CD14-positive monocyte (primary cell): ENCODE measurements around the gene NRXN3. TPM values are rescaled to one million over a fixed set of nuclear protein-coding genes. Genes with fewer than 3 reads are reported as not detected.

Experiments used
- DNase-seq, 3 donors: peaks; one replicate each; pipeline ENCODE4 v3.0.0-alpha.2; 2011 to 2022
- H2AFZ ChIP-seq: 2 replicates; pipeline ENCODE4 v1.6.0; 2012; ENCODE audit warnings: mild to moderate bottlenecking, low read depth, low read length, inconsistent platforms; ENCODE audit not compliant: insufficient read depth, poor library complexity, severe bottlenecking
- H3K27ac ChIP-seq, 2 donors: 1 replicate in 1 of 2; 2 replicates in 1 of 2; pipeline ENCODE4 v1.5.1; 2012 to 2013; ENCODE audit warnings: low read length in 2 of 2, control low read depth in 1 of 2, inconsistent platforms in 1 of 2, low read depth in 1 of 2, mild to moderate bottlenecking in 1 of 2
- H3K27me3 ChIP-seq, 2 donors: one replicate each; pipeline versions ENCODE4 v1.6.0 to v1.6.1; 2011 to 2013; ENCODE audit warnings: low read length in 2 of 2; ENCODE audit not compliant: control insufficient read depth in 2 of 2, insufficient read depth in 2 of 2
- H3K36me3 ChIP-seq, 2 donors: replicated peaks in 1 of 2; 1 replicate in 1 of 2; 2 replicates in 1 of 2; pipeline versions ENCODE4 v1.5.1 to v1.6.1; 2012 to 2013; ENCODE audit warnings: low read length in 2 of 2, control low read depth in 1 of 2, inconsistent platforms in 1 of 2, mild to moderate bottlenecking in 1 of 2; ENCODE audit not compliant: insufficient read depth in 2 of 2, control insufficient read depth in 1 of 2
- H3K4me1 ChIP-seq, 2 donors: 1 replicate in 1 of 2; 2 replicates in 1 of 2; pipeline versions ENCODE4 v1.5.1 to v1.6.1; 2012 to 2013; ENCODE audit warnings: low read length in 2 of 2, control low read depth in 1 of 2, inconsistent platforms in 1 of 2, mild to moderate bottlenecking in 1 of 2, moderate library complexity in 1 of 2; ENCODE audit not compliant: insufficient read depth in 2 of 2, control insufficient read depth in 1 of 2
- H3K4me2 ChIP-seq: replicated peaks from 2 replicates; pipeline ENCODE3; 2012; ENCODE audit warnings: low read length, moderate library complexity, mild to moderate bottlenecking; ENCODE audit not compliant: poor library complexity, severe bottlenecking; ENCODE audit errors: extremely low read depth
- H3K4me3 ChIP-seq, 3 experiments: fragments of 200-600 bp in 1 of 3; sonication (generic) in 1 of 3; replicated peaks in 1 of 3; 1 replicate in 2 of 3; 2 replicates in 1 of 3; pipeline ENCODE4 v1.5.1; 2011 to 2013; ENCODE audit warnings: low read length in 3 of 3, mild to moderate bottlenecking in 3 of 3, control low read depth in 2 of 3, low read depth in 2 of 3, inconsistent platforms in 1 of 3, moderate library complexity in 1 of 3
- H3K79me2 ChIP-seq: 2 replicates; pipeline ENCODE4 v1.6.0; 2012; ENCODE audit warnings: mild to moderate bottlenecking, control low read depth, inconsistent platforms, low read length, moderate library complexity; ENCODE audit not compliant: insufficient read depth
- H3K9ac ChIP-seq: 2 replicates; pipeline ENCODE4 v1.6.0; 2017; ENCODE audit warnings: low read length, mild to moderate bottlenecking; ENCODE audit not compliant: insufficient read depth, poor library complexity, severe bottlenecking
- H3K9me3 ChIP-seq, 2 donors: replicated peaks in 1 of 2; 1 replicate in 1 of 2; 2 replicates in 1 of 2; pipeline versions ENCODE4 v1.5.1 to v1.6.1; 2012 to 2013; ENCODE audit warnings: low read length in 2 of 2, control low read depth in 1 of 2; ENCODE audit not compliant: control insufficient read depth in 1 of 2, insufficient read depth in 1 of 2
- H4K20me1 ChIP-seq: 2 replicates; pipeline ENCODE4 v1.6.0; 2012; ENCODE audit warnings: mild to moderate bottlenecking, low read length, control low read depth, moderate library complexity; ENCODE audit not compliant: insufficient read depth
- H3K27ac Mint-ChIP-seq, 7 donors: one replicate each; pipeline ENCODE4 v1.8.0; 2020; ENCODE audit warnings: mild to moderate bottlenecking in 7 of 7, mixed read lengths in 7 of 7, moderate library complexity in 6 of 7, inconsistent platforms in 2 of 7
- H3K27me3 Mint-ChIP-seq, 3 donors: one replicate each; pipeline ENCODE4 v1.8.0; 2021 to 2022; ENCODE audit warnings: low read depth in 3 of 3, mild to moderate bottlenecking in 3 of 3, mixed read lengths in 3 of 3, moderate library complexity in 3 of 3, inconsistent platforms in 1 of 3
- H3K36me3 Mint-ChIP-seq, 2 donors: one replicate each; pipeline ENCODE4 v1.8.0; 2020; ENCODE audit warnings: mixed read lengths in 2 of 2, inconsistent platforms in 1 of 2, mild to moderate bottlenecking in 1 of 2
- H3K4me1 Mint-ChIP-seq: one replicate; pipeline ENCODE4 v1.8.0; 2020; ENCODE audit warnings: mild to moderate bottlenecking, mixed read lengths
- H3K4me3 Mint-ChIP-seq, 2 donors: one replicate each; pipeline ENCODE4 v1.8.0; 2020; ENCODE audit warnings: mild to moderate bottlenecking in 2 of 2, mixed read lengths in 2 of 2, moderate library complexity in 1 of 2
- H3K9me3 Mint-ChIP-seq, 7 donors: one replicate each; pipeline ENCODE4 v1.8.0; 2020 to 2022; ENCODE audit warnings: mixed read lengths in 7 of 7, mild to moderate bottlenecking in 6 of 7, moderate library complexity in 6 of 7, inconsistent platforms in 2 of 7
- CTCF ChIP-seq: fragments of 200-600 bp; IDR thresholded peaks from one replicate; pipeline ENCODE4 v1.8.0; 2022; ENCODE audit warnings: antibody characterized with exemption, mild to moderate bottlenecking
- WGBS: methylation state at CpG from one replicate; pipeline ENCODE4 v1.1.5; 2013; ENCODE audit warnings: missing lambda C conversion rate; ENCODE audit not compliant: insufficient coverage; 5-methylcytosine and 5-hydroxymethylcytosine counted together
- intact Hi-C, 2 donors: fragments of 100-400 bp; cut with micrococcal nuclease; formaldehyde crosslinking; loops; one replicate each; pipeline versions ENCODE4 v1.15.0 to v1.15.1; 2023
- polyA plus RNA-seq, 3 donors: library from polyadenylated mRNA; depleted of rRNA in 1 of 3; unstranded in 2 of 3; stranded (reverse) in 1 of 3; fragments of 300-500 nt in 2 of 3; fragments of >200 nt in 1 of 3; fragmentation: Illumina TruSeq in 2 of 3; gene quantifications; 1 replicate in 2 of 3; 2 replicates in 1 of 3; pipeline ENCODE4 v1.2.3, GENCODE V29; 2012 to 2021

The NRXN3 gene
- polyA plus RNA-seq, 3 donors: not detected

- H3K4me3 ChIP-seq: no peak overlapping the region
- no peak for TF ChIP-seq CTCF
- no peaks in the 10 kb centered on the region for H3K4me1 ChIP-seq
- H3K4me3 Mint-ChIP-seq: no peak overlapping the region
- no peak for DNase-seq
- no peaks in the 10 kb centered on the region for H3K36me3 Mint-ChIP-seq
- no peak overlapping the region for H3K27ac ChIP-seq
- no peaks in the 10 kb centered on the region for H4K20me1 ChIP-seq
- no peak overlapping the region for H3K27ac Mint-ChIP-seq
- H3K9ac ChIP-seq: no peak overlapping the region
- intact Hi-C loops: no loop called here
- H3K9me3 ChIP-seq: no peaks in the 10 kb centered on the region
- peaks cover 0 to 2% (median 1%) of the 10 kb centered on the region in 3 donors for H3K27me3 Mint-ChIP-seq
- no peak overlapping the region for H2AFZ ChIP-seq
- no peaks in the 10 kb centered on the region for H3K4me1 Mint-ChIP-seq
- H3K9me3 Mint-ChIP-seq: no peaks in the 10 kb centered on the region
- no peaks in the 10 kb centered on the region for H3K79me2 ChIP-seq
- H3K27me3 ChIP-seq: no peaks in the 10 kb centered on the region
- no CpG with 5 or more reads among the region's 3 CpGs for WGBS
- no peak overlapping the region for H3K4me2 ChIP-seq
- H3K36me3 ChIP-seq: no peaks in the 10 kb centered on the region
These were observed 919.4 kb downstream of the NRXN3 start for GRCh38 chr14:79089576-79089975.

DNA sequence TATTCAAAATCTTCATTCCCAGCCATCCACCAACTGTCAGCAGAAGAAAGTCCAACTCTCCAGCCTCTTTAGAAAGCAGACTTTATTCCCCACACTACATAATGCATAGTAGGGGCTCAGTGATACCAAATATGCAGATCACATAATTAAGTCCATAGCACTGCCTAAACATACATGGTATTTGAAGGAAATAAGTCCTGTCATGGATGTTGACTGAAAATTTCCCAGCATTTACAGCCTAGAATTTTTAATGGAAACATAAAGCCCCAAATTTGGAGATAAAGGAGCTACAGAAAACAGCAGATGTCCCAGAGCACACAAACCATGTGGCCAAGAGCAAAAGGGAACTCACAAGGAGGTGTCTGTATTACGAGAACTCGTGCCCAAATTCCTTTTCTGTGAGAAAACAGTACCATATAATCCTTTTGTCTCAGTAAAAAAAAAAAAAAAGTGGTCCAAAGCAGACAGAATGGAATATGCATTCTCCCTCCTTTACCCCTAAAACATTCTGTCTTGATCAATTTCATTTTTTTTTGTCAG, 920.5 kb downstream of the NRXN3 start:
- no peak overlapping the region for H3K27ac ChIP-seq
- no peaks in the 10 kb centered on the region for H3K9me3 ChIP-seq
- Mint-ChIP-seq H3K36me3 (no peaks in the 10 kb centered on the region), H3K27ac (no peak overlapping the region), H3K27me3 (peaks cover 0 to 2% (median 0%) of the 10 kb centered on the region in 3 donors), H3K4me1 (no peaks in the 10 kb centered on the region), H3K4me3 (no peak overlapping the region), H3K9me3 (no peaks in the 10 kb centered on the region)
- H3K36me3 ChIP-seq: no peaks in the 10 kb centered on the region
- no peak for DNase-seq
- intact Hi-C loops: no loop called here
- no peak overlapping the region for H3K4me2 ChIP-seq
- WGBS: no CpG with 5 or more reads among the region's 2 CpGs
- H2AFZ ChIP-seq: no peak overlapping the region
- TF ChIP-seq CTCF: no peak
- no peaks in the 10 kb centered on the region for H3K4me1 ChIP-seq
- H3K27me3 ChIP-seq: no peaks in the 10 kb centered on the region
- no peaks in the 10 kb centered on the region for H3K79me2 ChIP-seq
- no peak overlapping the region for H3K4me3 ChIP-seq
- H4K20me1 ChIP-seq: no peaks in the 10 kb centered on the region
- H3K9ac ChIP-seq: no peak overlapping the region
